Measurements from ENCODE around the gene BATF2.
A peak's percentile ranks its signal among the peaks of the same experiment; 100 is the strongest.

Gene BATF2

GRCh38 chr11:64969209-64969608, 27.6 kb downstream of the BATF2 start:
- Histone ChIP-seq H3K36me3 (ENCODE audit: control insufficient read depth in 1 of 2, insufficient read depth in 2 of 2, low read length in 2 of 2) (no peaks in the 10 kb centered on the region), H2AK5ac (ENCODE audit: low read length) (no peak overlapping the region), H2AFZ (ENCODE audit: insufficient read depth, low read length, poor library complexity) (no peak overlapping the region), H4K12ac (ENCODE audit: low read depth, low read length) (no peak overlapping the region), H3K14ac (ENCODE audit: low read length) (no peak overlapping the region), H3K27me3 (ENCODE audit: insufficient read depth, low read length) (no peaks in the 10 kb centered on the region), H3K18ac (ENCODE audit: low read length) (no peak overlapping the region), H3K9me3 (ENCODE audit: insufficient read depth, low read depth, low read length) (no peaks in the 10 kb centered on the region), H4K91ac (ENCODE audit: low read depth, low read length) (no peak overlapping the region), H3K4me2 (ENCODE audit: low read length) (no peak overlapping the region), H2BK120ac (ENCODE audit: insufficient read depth, low read length, poor library complexity) (no peak overlapping the region), H3K79me1 (ENCODE audit: low read length) (no peaks in the 10 kb centered on the region), H3K27ac (ENCODE audit: low read depth, low read length) (no peak overlapping the region), H2BK5ac (ENCODE audit: low read depth, low read length, poor library complexity) (no peak overlapping the region), H3K4ac (ENCODE audit: low read depth, low read length) (no peak overlapping the region), H2BK12ac (ENCODE audit: low read length) (no peak overlapping the region), H4K8ac (ENCODE audit: low read depth, low read length) (no peak overlapping the region), H3K4me1 (ENCODE audit: control insufficient read depth in 1 of 2, insufficient read depth in 2 of 2, low read length in 2 of 2) (no peaks in the 10 kb centered on the region), H3K79me2 (ENCODE audit: control insufficient read depth, insufficient read depth, low read length, poor library complexity) (no peaks in the 10 kb centered on the region), H3K9ac (ENCODE audit: low read length) (no peak overlapping the region), H3K23ac (ENCODE audit: low read length) (no peak overlapping the region), H3K4me3 (ENCODE audit: low read depth, low read length) (no peak overlapping the region)
- WGBS (ENCODE audit: extremely low coverage, insufficient coverage, insufficient read length): no CpG with 5 or more reads among the region's 5 CpGs
- DNase-seq: peak in 1 of 2 donors; percentile 66

- Histone ChIP-seq H4K91ac (ENCODE audit: low read depth, low read length) (no peak overlapping the region), H3K9ac (ENCODE audit: low read length) (no peak overlapping the region), H3K4me3 (ENCODE audit: low read depth, low read length) (no peak overlapping the region), H2BK120ac (ENCODE audit: insufficient read depth, low read length, poor library complexity) (no peak overlapping the region), H3K27ac (ENCODE audit: low read depth, low read length) (no peak overlapping the region), H2AFZ (ENCODE audit: insufficient read depth, low read length, poor library complexity) (no peak overlapping the region), H2BK12ac (ENCODE audit: low read length) (no peak overlapping the region), H3K18ac (ENCODE audit: low read length) (no peak overlapping the region), H3K23ac (ENCODE audit: low read length) (no peak overlapping the region), H4K12ac (ENCODE audit: low read depth, low read length) (no peak overlapping the region), H3K4me1 (ENCODE audit: control insufficient read depth in 1 of 2, insufficient read depth in 2 of 2, low read length in 2 of 2) (no peaks in the 10 kb centered on the region), H3K79me1 (ENCODE audit: low read length) (no peaks in the 10 kb centered on the region), H2AK5ac (ENCODE audit: low read length) (no peak overlapping the region), H3K14ac (ENCODE audit: low read length) (no peak overlapping the region), H3K36me3 (ENCODE audit: control insufficient read depth in 1 of 2, insufficient read depth in 2 of 2, low read length in 2 of 2) (no peaks in the 10 kb centered on the region), H3K79me2 (ENCODE audit: control insufficient read depth, insufficient read depth, low read length, poor library complexity) (no peaks in the 10 kb centered on the region), H4K8ac (ENCODE audit: low read depth, low read length) (no peak overlapping the region), H2BK5ac (ENCODE audit: low read depth, low read length, poor library complexity) (no peak overlapping the region), H3K4me2 (ENCODE audit: low read length) (no peak overlapping the region), H3K4ac (ENCODE audit: low read depth, low read length) (no peak overlapping the region), H3K9me3 (ENCODE audit: insufficient read depth, low read depth, low read length) (no peaks in the 10 kb centered on the region), H3K27me3 (ENCODE audit: insufficient read depth, low read length) (no peaks in the 10 kb centered on the region)
- WGBS (ENCODE audit: extremely low coverage, insufficient coverage, insufficient read length): no CpG with 5 or more reads among the region's 3 CpGs
- DNase-seq: no peak
These were observed 29.4 kb downstream of the BATF2 start for GRCh38 chr11:64967375-64967774.

GRCh38 chr11:64963072-64963631, 33.6 kb downstream of the BATF2 start:
- no peak overlapping the region for H2BK5ac ChIP-seq (ENCODE audit: low read depth, low read length, poor library complexity)
- no peak overlapping the region for H3K14ac ChIP-seq (ENCODE audit: low read length)
- no peak for DNase-seq
- no CpG with 5 or more reads among the region's 5 CpGs for WGBS (ENCODE audit: extremely low coverage, insufficient coverage, insufficient read length)
- H2AK5ac ChIP-seq (ENCODE audit: low read length): no peak overlapping the region
- H3K79me2 ChIP-seq (ENCODE audit: control insufficient read depth, insufficient read depth, low read length, poor library complexity): no peaks in the 10 kb centered on the region
- H3K23ac ChIP-seq (ENCODE audit: low read length): no peak overlapping the region
- H3K27ac ChIP-seq (ENCODE audit: low read depth, low read length): no peak overlapping the region
- H3K9ac ChIP-seq (ENCODE audit: low read length): no peak overlapping the region
- H2BK12ac ChIP-seq (ENCODE audit: low read length): no peak overlapping the region
- no peaks in the 10 kb centered on the region for H3K9me3 ChIP-seq (ENCODE audit: insufficient read depth, low read depth, low read length)
- H4K8ac ChIP-seq (ENCODE audit: low read depth, low read length): no peak overlapping the region
- H3K4me1 ChIP-seq (ENCODE audit: control insufficient read depth in 1 of 2, insufficient read depth in 2 of 2, low read length in 2 of 2): no peaks in the 10 kb centered on the region
- H4K12ac ChIP-seq (ENCODE audit: low read depth, low read length): no peak overlapping the region
- no peak overlapping the region for H3K4me3 ChIP-seq (ENCODE audit: low read depth, low read length)
- no peaks in the 10 kb centered on the region for H3K27me3 ChIP-seq (ENCODE audit: insufficient read depth, low read length)
- H4K91ac ChIP-seq (ENCODE audit: low read depth, low read length): no peak overlapping the region
- H3K4me2 ChIP-seq (ENCODE audit: low read length): no peak overlapping the region
- H3K79me1 ChIP-seq (ENCODE audit: low read length): no peaks in the 10 kb centered on the region
- H2AFZ ChIP-seq (ENCODE audit: insufficient read depth, low read length, poor library complexity): no peak overlapping the region
- no peak overlapping the region for H2BK120ac ChIP-seq (ENCODE audit: insufficient read depth, low read length, poor library complexity)
- no peak overlapping the region for H3K18ac ChIP-seq (ENCODE audit: low read length)
- H3K36me3 ChIP-seq (ENCODE audit: control insufficient read depth in 1 of 2, insufficient read depth in 2 of 2, low read length in 2 of 2): no peaks in the 10 kb centered on the region
- no peak overlapping the region for H3K4ac ChIP-seq (ENCODE audit: low read depth, low read length)

GRCh38 chr11:64960719-64961118, 36.1 kb downstream of the BATF2 start:
- no peak overlapping the region for H2BK12ac ChIP-seq (ENCODE audit: low read length)
- no CpG with 5 or more reads among the region's 4 CpGs for WGBS (ENCODE audit: extremely low coverage, insufficient coverage, insufficient read length)
- H4K12ac ChIP-seq (ENCODE audit: low read depth, low read length): no peak overlapping the region
- H3K4me1 ChIP-seq (ENCODE audit: control insufficient read depth in 1 of 2, insufficient read depth in 2 of 2, low read length in 2 of 2): no peaks in the 10 kb centered on the region
- H3K23ac ChIP-seq (ENCODE audit: low read length): no peak overlapping the region
- H2BK120ac ChIP-seq (ENCODE audit: insufficient read depth, low read length, poor library complexity): no peak overlapping the region
- no peak overlapping the region for H4K91ac ChIP-seq (ENCODE audit: low read depth, low read length)
- H3K4me2 ChIP-seq (ENCODE audit: low read length): no peak overlapping the region
- no peak overlapping the region for H2BK5ac ChIP-seq (ENCODE audit: low read depth, low read length, poor library complexity)
- no peak overlapping the region for H2AK5ac ChIP-seq (ENCODE audit: low read length)
- H3K36me3 ChIP-seq (ENCODE audit: control insufficient read depth in 1 of 2, insufficient read depth in 2 of 2, low read length in 2 of 2): no peaks in the 10 kb centered on the region
- H3K18ac ChIP-seq (ENCODE audit: low read length): no peak overlapping the region
- no peak overlapping the region for H3K27ac ChIP-seq (ENCODE audit: low read depth, low read length)
- H3K27me3 ChIP-seq (ENCODE audit: insufficient read depth, low read length): no peaks in the 10 kb centered on the region
- no peaks in the 10 kb centered on the region for H3K9me3 ChIP-seq (ENCODE audit: insufficient read depth, low read depth, low read length)
- H3K4me3 ChIP-seq (ENCODE audit: low read depth, low read length): no peak overlapping the region
- no peak overlapping the region for H3K14ac ChIP-seq (ENCODE audit: low read length)
- no peak overlapping the region for H4K8ac ChIP-seq (ENCODE audit: low read depth, low read length)
- peak in 1 of 2 donors; percentile 20 for DNase-seq
- no peaks in the 10 kb centered on the region for H3K79me2 ChIP-seq (ENCODE audit: control insufficient read depth, insufficient read depth, low read length, poor library complexity)
- H3K4ac ChIP-seq (ENCODE audit: low read depth, low read length): no peak overlapping the region
- H3K79me1 ChIP-seq (ENCODE audit: low read length): no peaks in the 10 kb centered on the region
- no peak overlapping the region for H2AFZ ChIP-seq (ENCODE audit: insufficient read depth, low read length, poor library complexity)
- no peak overlapping the region for H3K9ac ChIP-seq (ENCODE audit: low read length)

All from trophoblast cell (in vitro differentiated cells and primary cell).